GM12801 (cell line): Measurements from ENCODE around the gene SH3PXD2B.

Experiments used
- CTCF ChIP-seq: IDR thresholded peaks from one replicate; pipeline ENCODE4 v1.5.1; 2011; ENCODE audit warnings: control low read depth; ENCODE audit not compliant: insufficient read length; ENCODE audit errors: extremely low read depth

SH3PXD2B gene

GRCh38 chr5:172410662-172411483 is 43.5 kb downstream of the SH3PXD2B start:
- TF ChIP-seq CTCF = no peak

- no peak for TF ChIP-seq CTCF
Observed at GRCh38 chr5:172410160-172410559, 44.2 kb downstream of the SH3PXD2B start.

- TF ChIP-seq CTCF = no peak
Observed at GRCh38 chr5:172407822-172408221, 46.5 kb downstream of the SH3PXD2B start.

- TF ChIP-seq CTCF = no peak
Observed at GRCh38 chr5:172407241-172407691, 47.1 kb downstream of the SH3PXD2B start.

GRCh38 chr5:172405226-172406107 is 48.9 kb downstream of the SH3PXD2B start:
- TF ChIP-seq CTCF = no peak

- no peak for TF ChIP-seq CTCF
Observed at GRCh38 chr5:172404746-172405145, 49.6 kb downstream of the SH3PXD2B start.

GRCh38 chr5:172403817-172404216 is 50.5 kb downstream of the SH3PXD2B start:
- TF ChIP-seq CTCF = no peak
